PC-3 (cell line): Measurements from ENCODE around the gene CSNK2A1.

Source experiments
- CTCF ChIP-seq: fragments of 300-600 bp; sonication (generic); conservative IDR thresholded peaks from 2 replicates; pipeline ENCODE4 v1.5.1; 2017; ENCODE audit warnings: antibody characterized with exemption, low read depth, mild to moderate bottlenecking, low read length
- EZH2 ChIP-seq: fragments of 300-600 bp; sonication (generic); IDR thresholded peaks from one replicate; pipeline ENCODE4 v1.6.1; 2017; ENCODE audit warnings: antibody characterized with exemption, mild to moderate bottlenecking, low read length; ENCODE audit not compliant: unreplicated experiment

- TF ChIP-seq CTCF = no peak
- no peak for TF ChIP-seq EZH2
These were observed at the start of gene CSNK2A1 for GRCh38 chr20:543369-544152.
